Endodermal cell (in vitro differentiated cells): ENCODE measurements around the gene PDCD5. TPM values are rescaled to one million over a fixed set of nuclear protein-coding genes. Genes with fewer than 3 reads are reported as not detected.
A peak's percentile ranks its signal among the peaks of the same experiment; 100 is the strongest.
"Not testable (repeated sequence)": the region's sequence is repeated elsewhere in the genome, so short reads cannot be mapped to it uniquely, and the experiment has no call there.

Source experiments
- DNase-seq: peaks from one replicate; pipeline ENCODE4 v3.0.0-alpha.2; 2017
- H3K27ac ChIP-seq: 2 replicates; pipeline ENCODE4 v1.5.1; 2013; ENCODE audit warnings: mild to moderate bottlenecking, low read depth, low read length, moderate library complexity
- H3K27me3 ChIP-seq: 2 replicates; pipeline ENCODE4 v1.6.1; 2013; ENCODE audit warnings: mild to moderate bottlenecking, low read length, moderate library complexity; ENCODE audit not compliant: insufficient read depth, control insufficient read depth, poor library complexity, severe bottlenecking
- H3K36me3 ChIP-seq: 2 replicates; pipeline ENCODE4 v1.7.0; 2013; ENCODE audit warnings: mild to moderate bottlenecking, low read length, moderate library complexity; ENCODE audit not compliant: control insufficient read depth, insufficient read depth
- H3K4me1 ChIP-seq: one replicate; pipeline ENCODE4 v1.7.0; 2013; ENCODE audit warnings: low read length; ENCODE audit not compliant: control insufficient read depth, insufficient read depth
- H3K4me3 ChIP-seq: 2 replicates; pipeline ENCODE4 v1.5.1; 2013; ENCODE audit warnings: mild to moderate bottlenecking, low read length, moderate library complexity
- H3K9ac ChIP-seq: 2 replicates; pipeline ENCODE4 v1.6.1; 2013; ENCODE audit warnings: mild to moderate bottlenecking, low read length, moderate library complexity; ENCODE audit not compliant: poor library complexity, severe bottlenecking; ENCODE audit errors: extremely low read depth
- H3K9me3 ChIP-seq: 2 replicates; pipeline ENCODE4 v1.6.1; 2013; ENCODE audit warnings: mild to moderate bottlenecking, low read length, moderate library complexity; ENCODE audit not compliant: control insufficient read depth
- H3K27ac Mint-ChIP-seq: 2 replicates; pipeline ENCODE4 v1.8.0; 2020; ENCODE audit warnings: mixed read lengths
- H3K27me3 Mint-ChIP-seq: 2 replicates; pipeline ENCODE4 v1.8.0; 2021; ENCODE audit warnings: mild to moderate bottlenecking, mixed read lengths; ENCODE audit not compliant: insufficient read depth
- H3K36me3 Mint-ChIP-seq: 2 replicates; pipeline ENCODE4 v1.8.0; 2020; ENCODE audit warnings: low read depth, mixed read lengths
- H3K4me1 Mint-ChIP-seq: 2 replicates; pipeline ENCODE4 v1.8.0; 2020; ENCODE audit warnings: mixed read lengths
- H3K4me3 Mint-ChIP-seq: 2 replicates; pipeline ENCODE4 v1.8.0; 2020; ENCODE audit warnings: mild to moderate bottlenecking, moderate library complexity, mixed read lengths
- H3K9me3 Mint-ChIP-seq: 2 replicates; pipeline ENCODE4 v1.8.0; 2020; ENCODE audit warnings: mild to moderate bottlenecking, mixed read lengths
- WGBS, 2 experiments: methylation state at CpG; one replicate each; pipeline versions ENCODE4 v1.1.5 to v1.1.7; 2013; ENCODE audit warnings: missing lambda C conversion rate in 2 of 2, mixed read lengths in 1 of 2; ENCODE audit not compliant: insufficient coverage in 1 of 2, insufficient read length in 1 of 2; 5-methylcytosine and 5-hydroxymethylcytosine counted together
- total RNA-seq, 2 donors: library from RNA; stranded (reverse); fragmentation: NEBNext Ultra II Directional in 1 of 2; extraction: Animal tissue kit (Norgen Biotek cat#: 25700) in 1 of 2; gene quantifications; 2 replicates in 1 of 2; 3 replicates in 1 of 2; pipeline ENCODE4 v1.2.1, GENCODE V29; 2021
- TF ChIP-seq, protein P1 (sequence below): fragments of 200-600 bp; sonication (generic); conservative IDR thresholded peaks from 2 replicates; pipeline ENCODE4 v1.5.0; 2021; ENCODE audit warnings: antibody characterized with exemption, mild to moderate bottlenecking

Gene PDCD5
- total RNA-seq, 2 donors from 2014 or later: 100 to 102 TPM

DNA sequence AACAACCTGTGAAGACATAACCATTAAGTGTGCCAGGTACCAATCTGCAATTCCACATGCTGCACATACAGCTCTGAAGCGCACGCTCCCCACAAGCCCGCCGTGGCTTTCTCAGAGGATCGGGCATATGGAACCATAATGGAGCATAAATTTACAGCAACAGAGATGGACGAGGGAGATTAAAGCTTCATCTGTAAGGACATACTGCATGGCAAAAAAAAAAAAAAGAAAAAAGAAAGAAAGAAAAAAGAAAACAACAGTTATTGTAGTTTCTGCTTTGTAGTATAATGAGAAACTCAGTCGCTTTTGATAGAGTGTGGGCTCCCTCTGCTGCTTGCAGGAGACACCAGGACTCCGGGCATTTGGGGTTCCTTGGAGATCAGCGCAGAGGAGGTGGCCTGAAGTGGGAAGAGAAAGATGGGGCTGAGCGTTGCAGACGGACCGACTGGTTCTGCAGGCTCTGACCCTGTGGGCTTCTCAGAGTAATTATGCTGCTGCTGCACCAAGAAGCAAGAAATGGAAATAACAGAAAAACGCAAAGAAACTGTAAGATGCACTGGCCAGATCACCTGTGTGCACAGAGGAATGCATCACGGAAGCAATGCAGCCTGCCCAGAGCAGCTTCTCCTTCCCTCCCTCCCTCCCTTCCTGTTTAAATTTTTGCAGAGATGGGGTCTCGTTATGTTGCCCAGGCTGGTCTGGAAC, 10.8 kb upstream of the PDCD5 start:
- Histone ChIP-seq H3K27ac (no peak overlapping the region), H3K4me3 (no peak overlapping the region), H3K27me3 (no peaks in the 10 kb centered on the region), H3K36me3 (no peaks in the 10 kb centered on the region), H3K9ac (no peak overlapping the region), H3K9me3 (no peaks in the 10 kb centered on the region), H3K4me1 (no peaks in the 10 kb centered on the region)
- no peak overlapping the region for H3K27ac Mint-ChIP-seq
- DNase-seq: peak; percentile 86
- H3K36me3 Mint-ChIP-seq: no peaks in the 10 kb centered on the region
- H3K27me3 Mint-ChIP-seq: peaks cover 5% of the 10 kb centered on the region
- peaks cover 2% of the 10 kb centered on the region for H3K9me3 Mint-ChIP-seq
- no peaks in the 10 kb centered on the region for H3K4me1 Mint-ChIP-seq
- 60 to 64% methylated on average over 9 to 15 of the region's 15 CpGs for WGBS, 2 experiments
- H3K4me3 Mint-ChIP-seq: no peak overlapping the region
- TF ChIP-seq, protein P1, sequence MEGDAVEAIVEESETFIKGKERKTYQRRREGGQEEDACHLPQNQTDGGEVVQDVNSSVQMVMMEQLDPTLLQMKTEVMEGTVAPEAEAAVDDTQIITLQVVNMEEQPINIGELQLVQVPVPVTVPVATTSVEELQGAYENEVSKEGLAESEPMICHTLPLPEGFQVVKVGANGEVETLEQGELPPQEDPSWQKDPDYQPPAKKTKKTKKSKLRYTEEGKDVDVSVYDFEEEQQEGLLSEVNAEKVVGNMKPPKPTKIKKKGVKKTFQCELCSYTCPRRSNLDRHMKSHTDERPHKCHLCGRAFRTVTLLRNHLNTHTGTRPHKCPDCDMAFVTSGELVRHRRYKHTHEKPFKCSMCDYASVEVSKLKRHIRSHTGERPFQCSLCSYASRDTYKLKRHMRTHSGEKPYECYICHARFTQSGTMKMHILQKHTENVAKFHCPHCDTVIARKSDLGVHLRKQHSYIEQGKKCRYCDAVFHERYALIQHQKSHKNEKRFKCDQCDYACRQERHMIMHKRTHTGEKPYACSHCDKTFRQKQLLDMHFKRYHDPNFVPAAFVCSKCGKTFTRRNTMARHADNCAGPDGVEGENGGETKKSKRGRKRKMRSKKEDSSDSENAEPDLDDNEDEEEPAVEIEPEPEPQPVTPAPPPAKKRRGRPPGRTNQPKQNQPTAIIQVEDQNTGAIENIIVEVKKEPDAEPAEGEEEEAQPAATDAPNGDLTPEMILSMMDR: peak; percentile 89

DNA sequence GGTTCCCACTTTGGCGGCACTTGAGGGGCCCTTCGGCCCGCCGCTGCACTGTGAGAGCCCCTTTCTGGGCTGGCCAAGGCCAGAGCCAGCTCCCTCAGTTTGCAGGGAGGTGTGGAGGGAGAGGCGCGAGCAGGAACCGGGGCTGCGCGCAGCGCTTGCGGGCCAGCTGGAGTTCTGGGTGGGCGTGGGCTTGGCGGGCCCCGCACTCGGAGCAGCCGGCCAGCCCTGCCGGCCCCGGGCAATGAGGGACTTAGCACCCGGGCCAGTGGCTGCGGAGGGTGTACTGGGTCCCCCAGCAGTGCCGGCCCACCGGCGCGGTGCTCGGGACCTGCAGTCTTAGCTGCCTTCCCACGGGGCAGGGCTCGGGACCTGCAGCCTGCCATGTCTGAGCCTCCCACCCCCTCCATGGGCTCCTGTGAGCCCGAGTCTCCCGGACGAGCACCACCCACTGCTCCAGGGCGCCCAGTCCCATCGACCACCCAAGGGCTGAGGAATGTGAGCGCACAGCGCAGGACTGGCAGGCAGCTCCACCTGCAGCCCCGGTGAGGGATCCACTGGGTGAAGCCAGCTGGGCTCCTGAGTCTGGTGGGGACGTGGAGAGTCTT, 9.4 kb upstream of the PDCD5 start:
- not testable (repeated sequence) for H3K9ac ChIP-seq, H3K27me3 ChIP-seq, H3K27me3 Mint-ChIP-seq, DNase-seq, H3K27ac Mint-ChIP-seq, H3K36me3 Mint-ChIP-seq, H3K4me1 ChIP-seq, H3K27ac ChIP-seq, H3K4me3 ChIP-seq, H3K9me3 ChIP-seq, H3K4me3 Mint-ChIP-seq, H3K4me1 Mint-ChIP-seq, H3K36me3 ChIP-seq, H3K9me3 Mint-ChIP-seq
- WGBS, 2 experiments: 93% methylated on average over 17 of the region's 36 CpGs; no CpG with 5 or more reads in 1 of the 2 experiments

DNA sequence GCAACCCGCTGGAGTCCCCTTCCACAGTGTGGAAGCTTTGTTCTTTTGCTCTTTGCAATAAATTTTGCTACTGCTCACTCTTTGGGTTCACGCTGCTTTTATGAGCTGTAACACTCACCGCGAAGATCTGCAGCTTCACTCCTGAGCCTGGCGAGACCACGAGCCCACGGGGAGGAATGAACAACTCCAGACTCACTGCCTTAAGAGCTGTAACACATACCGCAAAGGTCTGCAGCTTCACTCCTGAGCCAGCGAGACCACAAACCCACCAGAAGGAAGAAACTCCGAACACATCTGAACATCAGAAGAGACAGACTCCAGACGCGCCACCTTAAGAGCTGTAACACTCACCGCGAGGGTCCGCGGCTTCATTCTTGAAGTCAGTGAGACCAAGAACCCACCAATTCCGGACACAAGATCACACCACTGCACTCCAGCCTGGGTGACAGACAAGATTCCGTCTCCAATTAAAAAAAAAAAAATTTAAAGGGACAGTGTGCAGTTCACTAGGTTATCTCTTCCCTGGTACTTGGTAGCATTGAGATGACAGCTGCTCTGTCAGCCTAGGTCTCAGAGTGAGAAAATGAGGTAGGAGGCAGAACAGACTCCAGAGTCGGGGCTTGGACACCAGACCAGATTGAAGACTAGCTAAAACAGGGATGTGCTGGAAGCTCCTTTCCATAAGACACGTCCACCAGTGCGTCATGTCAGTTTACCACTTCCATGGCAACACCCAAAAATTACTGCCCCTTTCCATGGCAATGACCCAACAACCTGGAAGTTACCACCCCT, 8.1 kb upstream of the PDCD5 start:
- not testable (repeated sequence) for H3K4me1 Mint-ChIP-seq, H3K4me3 ChIP-seq, H3K9me3 ChIP-seq, DNase-seq, H3K27me3 ChIP-seq, H3K27ac ChIP-seq, H3K4me1 ChIP-seq, H3K9ac ChIP-seq, H3K36me3 Mint-ChIP-seq, H3K36me3 ChIP-seq, H3K4me3 Mint-ChIP-seq, H3K27ac Mint-ChIP-seq, H3K9me3 Mint-ChIP-seq
- peaks cover 13% of the 10 kb centered on the region for H3K27me3 Mint-ChIP-seq
- WGBS, 2 experiments: 95 to 96% methylated on average over 13 to 19 of the region's 21 CpGs

DNA sequence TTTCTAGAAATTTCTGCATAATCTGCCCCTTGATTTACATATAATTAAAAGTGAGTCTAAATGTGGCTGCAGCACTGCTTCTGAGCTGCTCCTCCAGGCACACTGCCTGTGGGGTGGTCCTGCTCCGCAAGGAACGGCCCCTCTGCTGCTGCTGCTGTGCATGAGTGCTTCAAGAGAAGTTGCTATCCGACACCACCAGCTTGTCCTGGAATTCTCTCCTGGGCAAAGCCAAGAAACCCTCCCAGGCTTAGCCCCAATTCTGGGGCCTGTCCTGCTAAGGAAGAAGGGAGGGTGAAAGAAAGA, 7.5 kb upstream of the PDCD5 start:
- H3K9ac ChIP-seq: no peak overlapping the region
- H3K9me3 Mint-ChIP-seq: peaks cover 2% of the 10 kb centered on the region
- no peaks in the 10 kb centered on the region for H3K4me1 Mint-ChIP-seq

More for the DNA sequence above, 7.5 kb upstream of the PDCD5 start:
- Histone ChIP-seq H3K4me3 (no peak overlapping the region), H3K27me3 (peaks cover 5% of the 10 kb centered on the region), H3K4me1 (no peaks in the 10 kb centered on the region), H3K9me3 (no peaks in the 10 kb centered on the region), H3K36me3 (no peaks in the 10 kb centered on the region), H3K27ac (no peak overlapping the region)
- Mint-ChIP-seq H3K4me3 (no peak overlapping the region), H3K36me3 (no peaks in the 10 kb centered on the region), H3K27ac (no peak overlapping the region), H3K27me3 (peaks cover 18% of the 10 kb centered on the region)
- TF ChIP-seq, protein P1: no peak
- WGBS, 2 experiments: 75 to 87% methylated on average over 2 to 3 of the region's 3 CpGs
- DNase-seq: no peak
